Uterus (tissue), 2 donors: Measurements from ENCODE around the gene PDLIM1.

Experiments used
- POLR2A ChIP-seq, 2 donors: fragments of 450-650 bp; IDR thresholded peaks; one replicate each; pipeline ENCODE4 v1.6.1; 2016; ENCODE audit warnings: antibody characterized with exemption in 2 of 2, mild to moderate bottlenecking in 1 of 2, moderate library complexity in 1 of 2
- TF ChIP-seq, protein P1 (sequence below), 4 experiments: fragments of 200-600 bp in 2 of 4; fragments of 450-650 bp in 2 of 4; sonication (generic) in 2 of 4; IDR thresholded peaks; one replicate each; pipeline ENCODE4 v1.5.1; 2016 to 2019; ENCODE audit warnings: antibody characterized with exemption in 4 of 4, mild to moderate bottlenecking in 2 of 4, moderate library complexity in 1 of 4

- TF ChIP-seq, protein P1, sequence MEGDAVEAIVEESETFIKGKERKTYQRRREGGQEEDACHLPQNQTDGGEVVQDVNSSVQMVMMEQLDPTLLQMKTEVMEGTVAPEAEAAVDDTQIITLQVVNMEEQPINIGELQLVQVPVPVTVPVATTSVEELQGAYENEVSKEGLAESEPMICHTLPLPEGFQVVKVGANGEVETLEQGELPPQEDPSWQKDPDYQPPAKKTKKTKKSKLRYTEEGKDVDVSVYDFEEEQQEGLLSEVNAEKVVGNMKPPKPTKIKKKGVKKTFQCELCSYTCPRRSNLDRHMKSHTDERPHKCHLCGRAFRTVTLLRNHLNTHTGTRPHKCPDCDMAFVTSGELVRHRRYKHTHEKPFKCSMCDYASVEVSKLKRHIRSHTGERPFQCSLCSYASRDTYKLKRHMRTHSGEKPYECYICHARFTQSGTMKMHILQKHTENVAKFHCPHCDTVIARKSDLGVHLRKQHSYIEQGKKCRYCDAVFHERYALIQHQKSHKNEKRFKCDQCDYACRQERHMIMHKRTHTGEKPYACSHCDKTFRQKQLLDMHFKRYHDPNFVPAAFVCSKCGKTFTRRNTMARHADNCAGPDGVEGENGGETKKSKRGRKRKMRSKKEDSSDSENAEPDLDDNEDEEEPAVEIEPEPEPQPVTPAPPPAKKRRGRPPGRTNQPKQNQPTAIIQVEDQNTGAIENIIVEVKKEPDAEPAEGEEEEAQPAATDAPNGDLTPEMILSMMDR (IDR thresholded peaks at IDR 0.05), result no peak
- TF ChIP-seq POLR2A (IDR thresholded peaks at IDR 0.05), result no peak
Observed at GRCh38 chr10:95324436-95325268, 33.8 kb upstream of the PDLIM1 start.
